Uterus (tissue), 2 donors: ENCODE data around the gene PRKN.

ENCODE experiments used
- POLR2A ChIP-seq, 2 donors: fragments of 450-650 bp; IDR thresholded peaks; one replicate each; pipeline ENCODE4 v1.6.1; 2016; ENCODE audit warnings: antibody characterized with exemption in 2 of 2, mild to moderate bottlenecking in 1 of 2, moderate library complexity in 1 of 2
- TF ChIP-seq, protein P1 (sequence below), 4 experiments: fragments of 200-600 bp in 2 of 4; fragments of 450-650 bp in 2 of 4; sonication (generic) in 2 of 4; IDR thresholded peaks; one replicate each; pipeline ENCODE4 v1.5.1; 2016 to 2019; ENCODE audit warnings: antibody characterized with exemption in 4 of 4, mild to moderate bottlenecking in 2 of 4, moderate library complexity in 1 of 4

DNA sequence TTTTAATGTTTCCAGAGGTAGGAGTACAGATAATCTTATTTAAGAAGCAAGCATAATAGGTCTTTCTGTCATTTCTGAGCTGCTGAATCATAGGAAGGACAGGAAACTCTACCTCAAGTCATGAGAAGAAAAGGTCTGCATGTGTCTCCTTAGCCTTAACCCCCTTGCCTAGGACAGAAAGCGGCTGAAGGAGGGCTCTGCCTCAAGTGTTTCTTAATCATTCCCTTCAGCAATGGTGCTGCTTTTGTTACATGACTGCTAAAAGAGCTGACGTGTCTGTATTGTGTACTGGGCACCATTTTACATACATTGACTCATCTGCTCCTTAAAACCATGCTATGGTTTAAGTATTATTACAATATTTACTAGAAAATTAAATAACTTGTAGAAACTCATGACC lies 889.7 kb downstream of the PRKN start:
- TF ChIP-seq, protein P1, sequence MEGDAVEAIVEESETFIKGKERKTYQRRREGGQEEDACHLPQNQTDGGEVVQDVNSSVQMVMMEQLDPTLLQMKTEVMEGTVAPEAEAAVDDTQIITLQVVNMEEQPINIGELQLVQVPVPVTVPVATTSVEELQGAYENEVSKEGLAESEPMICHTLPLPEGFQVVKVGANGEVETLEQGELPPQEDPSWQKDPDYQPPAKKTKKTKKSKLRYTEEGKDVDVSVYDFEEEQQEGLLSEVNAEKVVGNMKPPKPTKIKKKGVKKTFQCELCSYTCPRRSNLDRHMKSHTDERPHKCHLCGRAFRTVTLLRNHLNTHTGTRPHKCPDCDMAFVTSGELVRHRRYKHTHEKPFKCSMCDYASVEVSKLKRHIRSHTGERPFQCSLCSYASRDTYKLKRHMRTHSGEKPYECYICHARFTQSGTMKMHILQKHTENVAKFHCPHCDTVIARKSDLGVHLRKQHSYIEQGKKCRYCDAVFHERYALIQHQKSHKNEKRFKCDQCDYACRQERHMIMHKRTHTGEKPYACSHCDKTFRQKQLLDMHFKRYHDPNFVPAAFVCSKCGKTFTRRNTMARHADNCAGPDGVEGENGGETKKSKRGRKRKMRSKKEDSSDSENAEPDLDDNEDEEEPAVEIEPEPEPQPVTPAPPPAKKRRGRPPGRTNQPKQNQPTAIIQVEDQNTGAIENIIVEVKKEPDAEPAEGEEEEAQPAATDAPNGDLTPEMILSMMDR (IDR thresholded peaks at IDR 0.05), result no peak
- no peak for TF ChIP-seq POLR2A (IDR thresholded peaks at IDR 0.05)
